ENCODE measurements around the gene DCST2. TPM values are rescaled to one million over a fixed set of nuclear protein-coding genes. Genes with fewer than 3 reads are reported as not detected.

Gene DCST2
- total RNA-seq, 1 experiment from 2014 or later: 0.18 TPM

GRCh38 chr1:155030243-155030795 is 3.3 kb downstream of the DCST2 start:
- BruUV-seq (replicated peaks): no TSS peak
- POLR2A ChIA-PET (ENCODE audit: unreplicated experiment): interaction anchor here (0.6 kb wide), 1 partner anchor 128 kb away, joined by 11 read pairs; no protein-coding TSS in a partner anchor
- intact Hi-C loops (cut with micrococcal nuclease): no loop called here
- Histone ChIP-seq H3K9ac (ENCODE audit: low read length) (no peak overlapping the region), H3F3A (ENCODE audit: low read length, unreplicated experiment) (no peaks in the 10 kb centered on the region), H2AFZ (ENCODE audit: low read length) (no peak overlapping the region), H3K36me3 (ENCODE audit: low read depth, low read length) (no peaks in the 10 kb centered on the region), H3K27ac (ENCODE audit: low read length) (no peak overlapping the region), H3K4me3 (ENCODE audit: low read length) (no peak overlapping the region), H3K79me2 (ENCODE audit: low read length) (no peaks in the 10 kb centered on the region), H3K9me3 (ENCODE audit: low read length) (no peaks in the 10 kb centered on the region), H3K4me1 (ENCODE audit: insufficient read depth, low read length) (peaks cover 7% of the 10 kb centered on the region), H3K9me2 (replicated peaks; ENCODE audit: low read length) (no peaks in the 10 kb centered on the region), H4K20me1 (ENCODE audit: low read length) (no peaks in the 10 kb centered on the region), H3K4me2 (ENCODE audit: low read length) (no peak overlapping the region), H3K27me3 (ENCODE audit: low read length) (no peaks in the 10 kb centered on the region)
- CTCF ChIA-PET: interaction anchor here (0.6 kb wide), 1 partner anchor 618 kb away, joined by 3 read pairs; no protein-coding TSS in a partner anchor
- TF ChIP-seq EZH2phosphoT487 (IDR thresholded peaks at IDR 0.05; ENCODE audit: borderline replicate concordance, low read length) (no peak), EZH2 (IDR thresholded peaks at IDR 0.05; ENCODE audit: low read length, unreplicated experiment) (no peak), CTCF (conservative IDR thresholded peaks at IDR 0.05; ENCODE audit: low read depth, low read length) (no peak)
- DNase-seq: no peak
- ATAC-seq: no peak

DNA sequence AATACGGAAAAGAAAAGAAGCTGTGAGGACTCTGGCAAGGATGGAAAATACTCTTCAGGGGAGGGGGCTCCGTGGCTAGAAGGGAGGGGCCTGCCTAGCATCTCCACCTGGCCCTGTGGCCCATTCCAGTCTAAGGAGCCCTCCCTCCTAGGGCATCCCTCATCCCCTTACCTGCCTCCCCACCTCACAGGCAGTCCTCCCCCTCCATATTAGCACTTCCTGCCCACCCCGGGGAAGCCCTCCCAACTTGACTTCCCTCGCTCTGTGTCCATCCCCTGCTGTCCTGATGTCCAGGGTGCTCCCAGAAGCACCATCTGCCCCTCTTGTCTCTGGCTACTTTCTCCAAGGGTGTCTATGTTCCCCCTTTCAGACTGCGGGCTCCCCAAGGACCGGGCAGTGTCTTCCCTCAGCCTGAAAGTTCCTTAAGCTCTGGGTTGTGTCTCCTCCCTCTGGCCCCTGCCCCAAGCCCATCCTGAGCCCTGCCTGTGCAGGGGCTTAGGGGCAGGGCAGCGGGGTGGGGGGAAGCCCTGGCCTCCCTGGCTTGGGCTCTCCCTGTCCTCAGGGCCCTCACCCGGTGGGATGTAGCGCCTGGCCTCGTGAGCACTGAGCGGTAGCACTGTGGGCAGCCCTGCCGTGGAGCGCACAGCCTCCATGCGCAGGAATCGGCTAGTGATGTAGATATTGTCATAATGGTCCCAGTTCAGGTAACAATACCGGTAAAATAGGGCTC is 3.9 kb downstream of the DCST2 start:
- no TSS peak for BruUV-seq (replicated peaks)
- Histone ChIP-seq H4K20me1 (ENCODE audit: low read length) (no peaks in the 10 kb centered on the region), H2AFZ (ENCODE audit: low read length) (no peak overlapping the region), H3K79me2 (ENCODE audit: low read length) (no peaks in the 10 kb centered on the region), H3K9ac (ENCODE audit: low read length) (no peak overlapping the region), H3K9me3 (ENCODE audit: low read length) (no peaks in the 10 kb centered on the region), H3K4me3 (ENCODE audit: low read length) (no peak overlapping the region), H3K27ac (ENCODE audit: low read length) (no peak overlapping the region), H3K4me1 (ENCODE audit: insufficient read depth, low read length) (peaks cover 7% of the 10 kb centered on the region), H3K36me3 (ENCODE audit: low read depth, low read length) (no peaks in the 10 kb centered on the region), H3F3A (ENCODE audit: low read length, unreplicated experiment) (no peaks in the 10 kb centered on the region), H3K4me2 (ENCODE audit: low read length) (no peak overlapping the region), H3K9me2 (replicated peaks; ENCODE audit: low read length) (no peaks in the 10 kb centered on the region), H3K27me3 (ENCODE audit: low read length) (no peaks in the 10 kb centered on the region)
- ChIA-PET CTCF (no interaction called here), POLR2A (ENCODE audit: unreplicated experiment) (no interaction called here)
- no peak for TF ChIP-seq EZH2 (IDR thresholded peaks at IDR 0.05; ENCODE audit: low read length, unreplicated experiment)
- TF ChIP-seq EZH2phosphoT487 (IDR thresholded peaks at IDR 0.05; ENCODE audit: borderline replicate concordance, low read length): no peak
- TF ChIP-seq CTCF (conservative IDR thresholded peaks at IDR 0.05; ENCODE audit: low read depth, low read length): no peak
- intact Hi-C loops (cut with micrococcal nuclease): no loop called here
- ATAC-seq: no peak
- no peak for DNase-seq

DNA sequence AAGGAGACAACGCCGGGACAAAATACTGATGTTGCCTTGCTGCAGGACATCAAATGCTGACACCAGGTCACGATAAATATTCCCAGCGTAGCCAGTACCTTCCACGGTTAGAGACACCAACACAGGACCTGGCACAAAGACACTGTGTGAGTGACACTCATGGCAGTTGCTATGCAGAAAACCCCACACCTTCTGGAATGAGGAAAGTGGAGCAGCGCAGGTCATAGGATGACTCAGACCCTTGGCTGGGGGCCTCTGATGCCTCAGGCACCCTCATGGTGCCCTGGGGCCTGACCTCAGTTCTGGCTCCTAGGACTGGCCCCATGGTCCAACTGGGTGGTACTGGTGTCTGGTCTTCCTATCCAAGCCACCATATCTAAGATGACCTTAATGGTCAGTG is 7.0 kb downstream of the DCST2 start:
- CTCF ChIA-PET: no interaction called here
- no peaks in the 10 kb centered on the region for H3K9me3 ChIP-seq (ENCODE audit: low read length)
- peaks cover 7% of the 10 kb centered on the region for H3K4me1 ChIP-seq (ENCODE audit: insufficient read depth, low read length)
- H3K9me2 ChIP-seq (replicated peaks; ENCODE audit: low read length): no peaks in the 10 kb centered on the region
- DNase-seq (peak; percentile 71), ATAC-seq (peak; percentile 70)
- no peak overlapping the region for H3K27ac ChIP-seq (ENCODE audit: low read length)
- H3K79me2 ChIP-seq (ENCODE audit: low read length): no peaks in the 10 kb centered on the region
- no peaks in the 10 kb centered on the region for H4K20me1 ChIP-seq (ENCODE audit: low read length)
- BruUV-seq (replicated peaks): no TSS peak
- intact Hi-C loops (cut with micrococcal nuclease): no loop called here
- TF ChIP-seq EZH2 (IDR thresholded peaks at IDR 0.05; ENCODE audit: low read length, unreplicated experiment): no peak
- no peak for TF ChIP-seq CTCF (conservative IDR thresholded peaks at IDR 0.05; ENCODE audit: low read depth, low read length)
- no peak for TF ChIP-seq EZH2phosphoT487 (IDR thresholded peaks at IDR 0.05; ENCODE audit: borderline replicate concordance, low read length)
- H3F3A ChIP-seq (ENCODE audit: low read length, unreplicated experiment): no peaks in the 10 kb centered on the region
- no peak overlapping the region for H2AFZ ChIP-seq (ENCODE audit: low read length)
- no peak overlapping the region for H3K9ac ChIP-seq (ENCODE audit: low read length)
- no peak overlapping the region for H3K4me2 ChIP-seq (ENCODE audit: low read length)
- H3K36me3 ChIP-seq (ENCODE audit: low read depth, low read length): no peaks in the 10 kb centered on the region
- H3K4me3 ChIP-seq (ENCODE audit: low read length): no peak overlapping the region
- H3K27me3 ChIP-seq (ENCODE audit: low read length): no peaks in the 10 kb centered on the region
- POLR2A ChIA-PET (ENCODE audit: unreplicated experiment): no interaction called here

Measured in PC-3 (cell line).